H9 (cell line): ENCODE data around the gene TTC28. TPM values are rescaled to one million over a fixed set of nuclear protein-coding genes. Genes with fewer than 3 reads are reported as not detected.

Source experiments
- DNase-seq: peaks from one replicate; pipeline ENCODE4 v3.0.0-alpha.2; 2017
- H2AFZ ChIP-seq: one replicate; pipeline ENCODE4 v1.6.1; 2013; ENCODE audit warnings: mild to moderate bottlenecking, low read length, control low read depth, moderate library complexity
- H2AK5ac ChIP-seq: 2 replicates; pipeline ENCODE4 v1.6.1; 2013; ENCODE audit warnings: low read length, control low read depth, mixed read lengths; ENCODE audit not compliant: insufficient read length
- H2BK120ac ChIP-seq: one replicate; pipeline ENCODE4 v1.6.1; 2013; ENCODE audit warnings: low read depth, mild to moderate bottlenecking, low read length, control low read depth, inconsistent platforms; ENCODE audit not compliant: poor library complexity, severe bottlenecking
- H2BK12ac ChIP-seq: 2 replicates; pipeline ENCODE4 v1.6.1; 2013; ENCODE audit warnings: low read length, control low read depth, mixed read lengths, low read depth; ENCODE audit not compliant: insufficient read length
- H2BK15ac ChIP-seq: 2 replicates; pipeline ENCODE4 v1.6.1; 2013; ENCODE audit warnings: low read depth, low read length, control low read depth
- H2BK20ac ChIP-seq: one replicate; pipeline ENCODE4 v1.6.1; 2013; ENCODE audit warnings: low read depth, mild to moderate bottlenecking, low read length, control low read depth, inconsistent platforms; ENCODE audit not compliant: poor library complexity, severe bottlenecking
- H2BK5ac ChIP-seq: 2 replicates; pipeline ENCODE4 v1.6.1; 2013; ENCODE audit warnings: low read length, control low read depth, mixed read lengths; ENCODE audit not compliant: insufficient read length
- H3K14ac ChIP-seq: 2 replicates; pipeline ENCODE4 v1.6.1; 2013; ENCODE audit warnings: low read length, control low read depth; ENCODE audit not compliant: insufficient read depth
- H3K18ac ChIP-seq: 2 replicates; pipeline ENCODE4 v1.6.1; 2013; ENCODE audit warnings: low read depth, mild to moderate bottlenecking, mixed read lengths, low read length, control low read depth; ENCODE audit not compliant: insufficient read length
- H3K23ac ChIP-seq: 2 replicates; pipeline ENCODE4 v1.6.1; 2013; ENCODE audit warnings: low read length, control low read depth, mixed read lengths, low read depth; ENCODE audit not compliant: insufficient read length
- H3K23me2 ChIP-seq: 2 replicates; pipeline ENCODE4 v1.6.1; 2013; ENCODE audit warnings: low read depth, mild to moderate bottlenecking, mixed read lengths, low read length, control low read depth; ENCODE audit not compliant: insufficient read length, poor library complexity, severe bottlenecking
- H3K27ac ChIP-seq: 2 replicates; pipeline ENCODE4 v1.5.1; 2013; ENCODE audit warnings: low read length, control low read depth, mixed read lengths, low read depth; ENCODE audit not compliant: insufficient read length
- H3K27me3 ChIP-seq: 2 replicates; pipeline ENCODE4 v1.6.1; 2013; ENCODE audit warnings: low read length, control low read depth, inconsistent platforms; ENCODE audit not compliant: insufficient read depth
- H3K4ac ChIP-seq: 2 replicates; pipeline ENCODE4 v1.6.1; 2013; ENCODE audit warnings: low read depth, mild to moderate bottlenecking, control low read depth, inconsistent platforms, low read length, moderate library complexity
- H3K4me1 ChIP-seq: 2 replicates; pipeline ENCODE4 v1.6.1; 2013; ENCODE audit warnings: low read length, control low read depth, inconsistent platforms; ENCODE audit not compliant: insufficient read depth
- H3K4me2 ChIP-seq: 2 replicates; pipeline ENCODE4 v1.6.1; 2013; ENCODE audit warnings: low read length, control low read depth, mixed read lengths; ENCODE audit not compliant: insufficient read length, insufficient read depth
- H3K56ac ChIP-seq: 2 replicates; pipeline ENCODE4 v1.6.1; 2013; ENCODE audit warnings: low read depth, mild to moderate bottlenecking, mixed read lengths, low read length, control low read depth; ENCODE audit not compliant: insufficient read length
- H3K79me1 ChIP-seq: 2 replicates; pipeline ENCODE4 v1.6.1; 2013; ENCODE audit warnings: low read depth, mild to moderate bottlenecking, moderate library complexity, low read length, control low read depth, inconsistent platforms; ENCODE audit not compliant: insufficient read depth, poor library complexity, severe bottlenecking
- H3K79me2 ChIP-seq: 2 replicates; pipeline ENCODE4 v1.6.1; 2013; ENCODE audit warnings: low read length, control low read depth, inconsistent platforms; ENCODE audit not compliant: insufficient read depth
- H3K9ac ChIP-seq: 2 replicates; pipeline ENCODE4 v1.6.1; 2013; ENCODE audit warnings: low read length, control low read depth, mixed read lengths; ENCODE audit not compliant: insufficient read length; ENCODE audit errors: extremely low read depth
- H3K9me3 ChIP-seq: one replicate; pipeline ENCODE4 v1.6.1; 2013; ENCODE audit warnings: low read depth, low read length, inconsistent platforms; ENCODE audit not compliant: control insufficient read depth
- H3T11ph ChIP-seq: one replicate; pipeline ENCODE4 v1.6.1; 2013; ENCODE audit warnings: mild to moderate bottlenecking, low read length, control low read depth, inconsistent platforms
- H4K20me1 ChIP-seq: one replicate; pipeline ENCODE4 v1.6.1; 2013; ENCODE audit not compliant: control insufficient read depth, insufficient read length, insufficient read depth
- H4K5ac ChIP-seq: 2 replicates; pipeline ENCODE4 v1.6.1; 2013; ENCODE audit warnings: low read depth, mild to moderate bottlenecking, mixed read lengths, low read length, control low read depth; ENCODE audit not compliant: insufficient read length
- H4K8ac ChIP-seq: replicated peaks from 2 replicates; pipeline ENCODE4 v1.6.1; 2013; ENCODE audit warnings: low read length, control low read depth, mixed read lengths, low read depth; ENCODE audit not compliant: insufficient read length
- H4K91ac ChIP-seq: 2 replicates; pipeline ENCODE4 v1.6.1; 2013; ENCODE audit warnings: low read depth, mild to moderate bottlenecking, moderate library complexity, mixed read lengths, low read length, control low read depth; ENCODE audit not compliant: insufficient read length
- H3K27ac Mint-ChIP-seq, 3 experiments: 2 replicates in 2 of 3; 3 replicates in 1 of 3; pipeline ENCODE4 v1.8.0; 2020 to 2021; ENCODE audit warnings: mixed read lengths in 3 of 3, mild to moderate bottlenecking in 1 of 3, moderate library complexity in 1 of 3
- H3K27me3 Mint-ChIP-seq: 2 replicates; pipeline ENCODE4 v1.8.0; 2021; ENCODE audit warnings: low read depth, mild to moderate bottlenecking, moderate library complexity, mixed read lengths
- H3K36me3 Mint-ChIP-seq, 3 experiments: 2 replicates in 2 of 3; 3 replicates in 1 of 3; pipeline ENCODE4 v1.8.0; 2020 to 2021; ENCODE audit warnings: low read depth in 3 of 3, mixed read lengths in 3 of 3; ENCODE audit not compliant: insufficient read depth in 1 of 3
- H3K4me1 Mint-ChIP-seq, 2 experiments: 2 replicates each; pipeline ENCODE4 v1.8.0; 2020; ENCODE audit warnings: mixed read lengths in 2 of 2
- H3K4me3 Mint-ChIP-seq, 2 experiments: 2 replicates in 1 of 2; 3 replicates in 1 of 2; pipeline ENCODE4 v1.8.0; 2020 to 2021; ENCODE audit warnings: mild to moderate bottlenecking in 2 of 2, mixed read lengths in 2 of 2, moderate library complexity in 1 of 2
- H3K9me3 Mint-ChIP-seq, 2 experiments: 2 replicates in 1 of 2; 3 replicates in 1 of 2; pipeline ENCODE4 v1.8.0; 2020; ENCODE audit warnings: mild to moderate bottlenecking in 2 of 2, mixed read lengths in 2 of 2, moderate library complexity in 1 of 2
- CTCF ChIP-seq: fragments of 200-600 bp; sonication (generic); conservative IDR thresholded peaks from 3 replicates; pipeline ENCODE4 v1.8.0; 2021; ENCODE audit warnings: antibody characterized with exemption, mild to moderate bottlenecking
- total RNA-seq: library from RNA; stranded (reverse); gene quantifications from 2 replicates; pipeline ENCODE4 v1.2.1, GENCODE V29; 2021

Gene TTC28
- total RNA-seq, 1 experiment from 2014 or later, result 13.6 TPM

GRCh38 chr22:28405588-28405987 lies 274.1 kb downstream of the TTC28 start:
- no peak overlapping the region for H3K4me3 Mint-ChIP-seq
- peaks cover 0 to 11% (median 3%) of the 10 kb centered on the region in 3 experiments; a peak in 4 of 7 replicates for H3K36me3 Mint-ChIP-seq
- Histone ChIP-seq H2BK20ac (no peak overlapping the region), H2BK15ac (no peak overlapping the region), H3K79me2 (no peaks in the 10 kb centered on the region), H2BK5ac (no peak overlapping the region), H2AK5ac (no peak overlapping the region), H4K5ac (no peak overlapping the region), H3K4me1 (no peaks in the 10 kb centered on the region), H3T11ph (no peak overlapping the region), H3K14ac (no peak overlapping the region), H3K23ac (no peak overlapping the region), H2AFZ (no peak overlapping the region), H3K27me3 (no peaks in the 10 kb centered on the region), H3K18ac (no peak overlapping the region), H3K4me2 (no peak overlapping the region), H4K91ac (no peak overlapping the region), H2BK120ac (no peak overlapping the region), H3K79me1 (no peaks in the 10 kb centered on the region), H3K23me2 (no peaks in the 10 kb centered on the region), H3K9me3 (peaks cover 8% of the 10 kb centered on the region), H3K9ac (no peak overlapping the region), H2BK12ac (no peak overlapping the region), H3K4ac (no peak overlapping the region), H4K20me1 (no peaks in the 10 kb centered on the region), H4K8ac (no peak overlapping the region), H3K27ac (no peak overlapping the region), H3K56ac (no peak overlapping the region)
- no peak for DNase-seq
- no peaks in the 10 kb centered on the region for H3K27me3 Mint-ChIP-seq
- peaks cover 3 to 5% of the 10 kb centered on the region in 2 experiments; a peak in 3 of 5 replicates for H3K9me3 Mint-ChIP-seq
- H3K4me1 Mint-ChIP-seq, result peaks cover 8% of the 10 kb centered on the region in 2 experiments
- TF ChIP-seq CTCF, result no peak
- H3K27ac Mint-ChIP-seq, result no peak overlapping the region
